ENCODE measurements around the gene SULT4A1. TPM values are rescaled to one million over a fixed set of nuclear protein-coding genes. Genes with fewer than 3 reads are reported as not detected.

The SULT4A1 gene
- total and polyA plus RNA-seq, 9 of the 15 experiments (the other 6 are each of a cell fraction or from before 2014, with no cell fraction given) = 0.03 to 0.20 (median 0.09) TPM; not detected in 3

DNA sequence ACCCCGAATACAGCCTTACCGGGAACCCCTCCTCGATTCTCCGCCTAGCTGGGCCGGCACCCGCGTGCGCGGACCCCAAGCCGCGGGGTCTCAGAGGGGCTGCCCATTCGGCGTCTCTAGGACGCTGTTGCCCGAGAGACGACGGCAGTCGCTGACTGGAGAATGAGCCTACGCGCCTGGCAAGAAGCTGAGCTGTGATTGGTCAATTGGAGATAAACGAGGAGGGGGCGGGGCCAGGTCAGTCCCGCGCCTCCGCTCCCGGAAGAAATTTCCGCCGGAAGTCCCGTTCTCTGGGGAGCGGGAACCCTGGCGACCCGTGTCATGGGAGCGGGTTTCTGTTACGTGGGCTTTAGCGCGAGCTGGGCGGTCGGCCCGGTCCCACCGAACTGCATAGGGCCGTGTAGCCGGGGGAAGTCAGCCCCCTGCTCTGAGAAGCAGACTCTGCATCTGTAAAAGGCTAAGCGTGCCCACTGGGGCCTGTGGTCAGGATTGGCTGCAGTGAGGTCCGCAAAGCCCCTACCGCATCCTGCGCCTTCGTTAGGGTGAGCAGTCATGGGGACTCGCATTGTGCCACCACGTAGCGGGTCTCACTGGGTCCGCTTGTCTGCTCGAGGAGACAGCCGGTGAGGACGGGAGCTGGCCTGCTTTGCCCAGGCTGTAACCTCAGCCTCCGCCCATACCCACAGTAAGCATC is 50.0 kb downstream of the SULT4A1 start, which contains the start of gene EFCAB6 (continued):
- TF ChIP-seq, protein P1, sequence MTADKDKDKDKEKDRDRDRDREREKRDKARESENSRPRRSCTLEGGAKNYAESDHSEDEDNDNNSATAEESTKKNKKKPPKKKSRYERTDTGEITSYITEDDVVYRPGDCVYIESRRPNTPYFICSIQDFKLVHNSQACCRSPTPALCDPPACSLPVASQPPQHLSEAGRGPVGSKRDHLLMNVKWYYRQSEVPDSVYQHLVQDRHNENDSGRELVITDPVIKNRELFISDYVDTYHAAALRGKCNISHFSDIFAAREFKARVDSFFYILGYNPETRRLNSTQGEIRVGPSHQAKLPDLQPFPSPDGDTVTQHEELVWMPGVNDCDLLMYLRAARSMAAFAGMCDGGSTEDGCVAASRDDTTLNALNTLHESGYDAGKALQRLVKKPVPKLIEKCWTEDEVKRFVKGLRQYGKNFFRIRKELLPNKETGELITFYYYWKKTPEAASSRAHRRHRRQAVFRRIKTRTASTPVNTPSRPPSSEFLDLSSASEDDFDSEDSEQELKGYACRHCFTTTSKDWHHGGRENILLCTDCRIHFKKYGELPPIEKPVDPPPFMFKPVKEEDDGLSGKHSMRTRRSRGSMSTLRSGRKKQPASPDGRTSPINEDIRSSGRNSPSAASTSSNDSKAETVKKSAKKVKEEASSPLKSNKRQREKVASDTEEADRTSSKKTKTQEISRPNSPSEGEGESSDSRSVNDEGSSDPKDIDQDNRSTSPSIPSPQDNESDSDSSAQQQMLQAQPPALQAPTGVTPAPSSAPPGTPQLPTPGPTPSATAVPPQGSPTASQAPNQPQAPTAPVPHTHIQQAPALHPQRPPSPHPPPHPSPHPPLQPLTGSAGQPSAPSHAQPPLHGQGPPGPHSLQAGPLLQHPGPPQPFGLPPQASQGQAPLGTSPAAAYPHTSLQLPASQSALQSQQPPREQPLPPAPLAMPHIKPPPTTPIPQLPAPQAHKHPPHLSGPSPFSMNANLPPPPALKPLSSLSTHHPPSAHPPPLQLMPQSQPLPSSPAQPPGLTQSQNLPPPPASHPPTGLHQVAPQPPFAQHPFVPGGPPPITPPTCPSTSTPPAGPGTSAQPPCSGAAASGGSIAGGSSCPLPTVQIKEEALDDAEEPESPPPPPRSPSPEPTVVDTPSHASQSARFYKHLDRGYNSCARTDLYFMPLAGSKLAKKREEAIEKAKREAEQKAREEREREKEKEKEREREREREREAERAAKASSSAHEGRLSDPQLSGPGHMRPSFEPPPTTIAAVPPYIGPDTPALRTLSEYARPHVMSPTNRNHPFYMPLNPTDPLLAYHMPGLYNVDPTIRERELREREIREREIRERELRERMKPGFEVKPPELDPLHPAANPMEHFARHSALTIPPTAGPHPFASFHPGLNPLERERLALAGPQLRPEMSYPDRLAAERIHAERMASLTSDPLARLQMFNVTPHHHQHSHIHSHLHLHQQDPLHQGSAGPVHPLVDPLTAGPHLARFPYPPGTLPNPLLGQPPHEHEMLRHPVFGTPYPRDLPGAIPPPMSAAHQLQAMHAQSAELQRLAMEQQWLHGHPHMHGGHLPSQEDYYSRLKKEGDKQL (CRISPR knock-in tag; IDR thresholded peaks at IDR 0.05; ENCODE audit: borderline replicate concordance) = no peak
- TF ChIP-seq, protein P2, sequence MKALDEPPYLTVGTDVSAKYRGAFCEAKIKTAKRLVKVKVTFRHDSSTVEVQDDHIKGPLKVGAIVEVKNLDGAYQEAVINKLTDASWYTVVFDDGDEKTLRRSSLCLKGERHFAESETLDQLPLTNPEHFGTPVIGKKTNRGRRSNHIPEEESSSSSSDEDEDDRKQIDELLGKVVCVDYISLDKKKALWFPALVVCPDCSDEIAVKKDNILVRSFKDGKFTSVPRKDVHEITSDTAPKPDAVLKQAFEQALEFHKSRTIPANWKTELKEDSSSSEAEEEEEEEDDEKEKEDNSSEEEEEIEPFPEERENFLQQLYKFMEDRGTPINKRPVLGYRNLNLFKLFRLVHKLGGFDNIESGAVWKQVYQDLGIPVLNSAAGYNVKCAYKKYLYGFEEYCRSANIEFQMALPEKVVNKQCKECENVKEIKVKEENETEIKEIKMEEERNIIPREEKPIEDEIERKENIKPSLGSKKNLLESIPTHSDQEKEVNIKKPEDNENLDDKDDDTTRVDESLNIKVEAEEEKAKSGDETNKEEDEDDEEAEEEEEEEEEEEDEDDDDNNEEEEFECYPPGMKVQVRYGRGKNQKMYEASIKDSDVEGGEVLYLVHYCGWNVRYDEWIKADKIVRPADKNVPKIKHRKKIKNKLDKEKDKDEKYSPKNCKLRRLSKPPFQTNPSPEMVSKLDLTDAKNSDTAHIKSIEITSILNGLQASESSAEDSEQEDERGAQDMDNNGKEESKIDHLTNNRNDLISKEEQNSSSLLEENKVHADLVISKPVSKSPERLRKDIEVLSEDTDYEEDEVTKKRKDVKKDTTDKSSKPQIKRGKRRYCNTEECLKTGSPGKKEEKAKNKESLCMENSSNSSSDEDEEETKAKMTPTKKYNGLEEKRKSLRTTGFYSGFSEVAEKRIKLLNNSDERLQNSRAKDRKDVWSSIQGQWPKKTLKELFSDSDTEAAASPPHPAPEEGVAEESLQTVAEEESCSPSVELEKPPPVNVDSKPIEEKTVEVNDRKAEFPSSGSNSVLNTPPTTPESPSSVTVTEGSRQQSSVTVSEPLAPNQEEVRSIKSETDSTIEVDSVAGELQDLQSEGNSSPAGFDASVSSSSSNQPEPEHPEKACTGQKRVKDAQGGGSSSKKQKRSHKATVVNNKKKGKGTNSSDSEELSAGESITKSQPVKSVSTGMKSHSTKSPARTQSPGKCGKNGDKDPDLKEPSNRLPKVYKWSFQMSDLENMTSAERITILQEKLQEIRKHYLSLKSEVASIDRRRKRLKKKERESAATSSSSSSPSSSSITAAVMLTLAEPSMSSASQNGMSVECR (CRISPR knock-in tag; IDR thresholded peaks at IDR 0.05) = no peak
- TF ChIP-seq PHF20 (IDR thresholded peaks at IDR 0.05; ENCODE audit: partially characterized antibody) = peak; percentile 49
- peak; percentile 9; the same call in 1 of the 2 replicates for TF ChIP-seq HCFC1 (IDR thresholded peaks at IDR 0.05; ENCODE audit: low read depth, low read length)
- TF ChIP-seq, protein P3, sequence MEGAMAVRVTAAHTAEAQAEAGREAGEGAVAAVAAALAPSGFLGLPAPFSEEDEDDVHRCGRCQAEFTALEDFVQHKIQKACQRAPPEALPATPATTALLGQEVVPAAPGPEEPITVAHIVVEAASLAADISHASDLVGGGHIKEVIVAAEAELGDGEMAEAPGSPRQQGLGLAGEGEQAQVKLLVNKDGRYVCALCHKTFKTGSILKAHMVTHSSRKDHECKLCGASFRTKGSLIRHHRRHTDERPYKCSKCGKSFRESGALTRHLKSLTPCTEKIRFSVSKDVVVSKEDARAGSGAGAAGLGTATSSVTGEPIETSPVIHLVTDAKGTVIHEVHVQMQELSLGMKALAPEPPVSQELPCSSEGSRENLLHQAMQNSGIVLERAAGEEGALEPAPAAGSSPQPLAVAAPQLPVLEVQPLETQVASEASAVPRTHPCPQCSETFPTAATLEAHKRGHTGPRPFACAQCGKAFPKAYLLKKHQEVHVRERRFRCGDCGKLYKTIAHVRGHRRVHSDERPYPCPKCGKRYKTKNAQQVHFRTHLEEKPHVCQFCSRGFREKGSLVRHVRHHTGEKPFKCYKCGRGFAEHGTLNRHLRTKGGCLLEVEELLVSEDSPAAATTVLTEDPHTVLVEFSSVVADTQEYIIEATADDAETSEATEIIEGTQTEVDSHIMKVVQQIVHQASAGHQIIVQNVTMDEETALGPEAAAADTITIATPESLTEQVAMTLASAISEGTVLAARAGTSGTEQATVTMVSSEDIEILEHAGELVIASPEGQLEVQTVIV (CRISPR knock-in tag; IDR thresholded peaks at IDR 0.05; ENCODE audit: borderline replicate concordance) = no peak
- no peak for TF ChIP-seq ZNF57 (CRISPR knock-in tag; IDR thresholded peaks at IDR 0.05)
- no peak for TF ChIP-seq RNF2 (IDR thresholded peaks at IDR 0.05)
- no peak for TF ChIP-seq ZBTB17 (CRISPR knock-in tag; IDR thresholded peaks at IDR 0.05)
- no peak for TF ChIP-seq HDGF (IDR thresholded peaks at IDR 0.05)
- TF ChIP-seq SIN3A (IDR thresholded peaks at IDR 0.05; ENCODE audit: borderline replicate concordance in 2 of 2, control insufficient read depth in 1 of 2, low read depth in 2 of 2, low read length in 2 of 2) = no peak
- TF ChIP-seq, protein P4, sequence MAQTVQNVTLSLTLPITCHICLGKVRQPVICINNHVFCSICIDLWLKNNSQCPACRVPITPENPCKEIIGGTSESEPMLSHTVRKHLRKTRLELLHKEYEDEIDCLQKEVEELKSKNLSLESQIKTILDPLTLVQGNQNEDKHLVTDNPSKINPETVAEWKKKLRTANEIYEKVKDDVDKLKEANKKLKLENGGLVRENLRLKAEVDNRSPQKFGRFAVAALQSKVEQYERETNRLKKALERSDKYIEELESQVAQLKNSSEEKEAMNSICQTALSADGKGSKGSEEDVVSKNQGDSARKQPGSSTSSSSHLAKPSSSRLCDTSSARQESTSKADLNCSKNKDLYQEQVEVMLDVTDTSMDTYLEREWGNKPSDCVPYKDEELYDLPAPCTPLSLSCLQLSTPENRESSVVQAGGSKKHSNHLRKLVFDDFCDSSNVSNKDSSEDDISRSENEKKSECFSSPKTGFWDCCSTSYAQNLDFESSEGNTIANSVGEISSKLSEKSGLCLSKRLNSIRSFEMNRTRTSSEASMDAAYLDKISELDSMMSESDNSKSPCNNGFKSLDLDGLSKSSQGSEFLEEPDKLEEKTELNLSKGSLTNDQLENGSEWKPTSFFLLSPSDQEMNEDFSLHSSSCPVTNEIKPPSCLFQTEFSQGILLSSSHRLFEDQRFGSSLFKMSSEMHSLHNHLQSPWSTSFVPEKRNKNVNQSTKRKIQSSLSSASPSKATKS (CRISPR knock-in tag; IDR thresholded peaks at IDR 0.05) = no peak
- peak; percentile 58 for TF ChIP-seq ASH1L (IDR thresholded peaks at IDR 0.05; ENCODE audit: borderline replicate concordance, low read depth, partially characterized antibody)
